ENCODE data around the gene PARD3.
"Not testable (repeated sequence)": the region's sequence is repeated elsewhere in the genome, so short reads cannot be mapped to it uniquely, and the experiment has no call there.

PARD3 gene

DNA sequence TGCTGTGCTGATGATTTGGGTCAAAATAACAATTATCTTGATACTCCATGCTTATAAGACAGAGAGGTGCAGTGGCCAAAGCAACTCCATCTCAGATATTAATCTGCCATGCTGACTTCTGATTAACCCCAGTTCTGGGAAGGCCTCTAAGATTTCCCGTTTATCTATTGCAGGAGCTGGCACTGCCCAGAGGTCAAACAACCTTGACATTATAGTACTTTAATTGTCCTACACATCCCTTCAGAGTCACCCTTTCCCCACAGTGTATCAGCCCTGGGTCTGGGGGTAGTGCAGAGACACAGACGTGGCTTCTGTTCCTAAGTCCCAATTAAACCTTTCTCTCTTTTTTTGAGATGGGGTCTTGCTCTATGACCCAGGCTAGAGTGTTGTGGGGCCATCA lies 63.8 kb downstream of the PARD3 start:
- Mint-ChIP-seq H3K27me3 (peaks cover 3% of the 10 kb centered on the region), H3K9me3 (no peaks in the 10 kb centered on the region), H3K4me3 (no peak overlapping the region), H3K27ac (no peak overlapping the region), H3K36me3 (no peaks in the 10 kb centered on the region), H3K4me1 (no peaks in the 10 kb centered on the region)

DNA sequence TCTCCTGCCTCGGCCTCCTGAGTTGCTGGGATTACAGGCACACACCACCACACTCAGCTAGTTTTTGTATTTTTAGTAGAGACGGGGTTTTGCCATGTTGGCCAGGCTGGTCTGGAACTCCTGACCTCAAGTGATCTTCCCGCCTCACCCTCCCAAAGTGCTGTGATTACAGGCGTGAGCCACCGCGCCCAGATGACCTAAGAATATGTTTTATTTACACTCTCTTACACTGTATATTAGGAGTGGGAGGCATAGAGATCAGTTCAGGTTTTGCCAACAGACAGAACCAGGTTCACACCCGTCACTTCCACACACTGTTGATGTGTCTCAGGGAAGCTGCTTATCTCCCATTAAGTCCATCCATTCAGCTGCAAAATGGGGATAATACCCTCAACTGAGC lies 64.3 kb downstream of the PARD3 start:
- H3K4me3 Mint-ChIP-seq, H3K9me3 Mint-ChIP-seq, H3K4me1 Mint-ChIP-seq: not testable (repeated sequence)

DNA sequence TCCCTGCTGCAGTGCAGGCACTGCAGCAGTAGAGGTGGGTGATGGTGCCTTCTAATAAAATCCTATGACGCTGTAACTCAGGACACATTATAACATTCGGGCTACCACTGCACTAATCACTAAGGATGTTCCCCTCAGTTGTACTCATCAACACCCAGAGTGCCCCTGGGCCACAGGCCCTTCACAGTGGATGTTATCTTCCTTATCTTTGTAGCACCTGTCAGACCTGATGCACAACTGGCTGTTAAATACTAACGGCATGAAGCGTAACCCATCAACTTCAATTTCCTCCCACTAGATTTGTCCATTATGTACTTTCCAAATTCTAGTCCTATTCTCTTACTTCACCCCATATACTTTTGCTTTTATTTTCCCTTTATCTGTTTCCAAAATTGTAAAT lies 66.3 kb downstream of the PARD3 start:
- Mint-ChIP-seq H3K27ac (no peak overlapping the region), H3K9me3 (no peaks in the 10 kb centered on the region), H3K36me3 (no peaks in the 10 kb centered on the region), H3K4me1 (no peaks in the 10 kb centered on the region), H3K27me3 (peaks cover 4% of the 10 kb centered on the region), H3K4me3 (no peak overlapping the region)

More for the DNA sequence above, 64.3 kb downstream of the PARD3 start:
- not testable (repeated sequence) for H3K27ac Mint-ChIP-seq, H3K27me3 Mint-ChIP-seq, H3K36me3 Mint-ChIP-seq

DNA sequence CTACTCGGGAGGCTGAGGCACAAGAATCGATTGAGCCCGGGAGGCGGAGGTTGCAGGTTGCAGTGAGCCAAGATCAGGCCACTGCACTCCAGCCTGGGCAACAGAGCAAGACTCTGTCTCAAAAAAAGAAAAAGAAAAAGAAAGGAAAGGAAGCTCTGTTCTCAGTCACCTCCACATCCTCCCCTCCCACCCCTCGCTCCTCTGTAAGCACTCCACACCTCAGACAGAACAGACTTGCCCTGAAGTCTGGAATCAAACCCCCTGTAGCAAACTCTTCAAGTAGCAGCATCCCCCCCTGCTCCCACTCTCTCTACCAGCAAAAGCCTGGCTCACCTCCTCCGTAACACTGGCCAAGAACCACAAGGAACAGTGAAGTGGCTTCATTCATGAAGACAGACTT lies 66.7 kb downstream of the PARD3 start:
- H3K4me1 Mint-ChIP-seq, result no peaks in the 10 kb centered on the region
- no peaks in the 10 kb centered on the region for H3K36me3 Mint-ChIP-seq
- no peaks in the 10 kb centered on the region for H3K9me3 Mint-ChIP-seq
- no peak overlapping the region for H3K27ac Mint-ChIP-seq
- H3K27me3 Mint-ChIP-seq, result peaks cover 4% of the 10 kb centered on the region
- no peak overlapping the region for H3K4me3 Mint-ChIP-seq

GRCh38 chr10:34746094-34746493 lies 69.0 kb downstream of the PARD3 start:
- H3K9me3 Mint-ChIP-seq, result no peaks in the 10 kb centered on the region

GRCh38 chr10:34745244-34745643 lies 69.9 kb downstream of the PARD3 start:
- H3K27me3 Mint-ChIP-seq, result peaks cover 8% of the 10 kb centered on the region
- H3K4me1 Mint-ChIP-seq, result no peaks in the 10 kb centered on the region
- no peaks in the 10 kb centered on the region for H3K9me3 Mint-ChIP-seq
- no peaks in the 10 kb centered on the region for H3K36me3 Mint-ChIP-seq
- no peak overlapping the region for H3K4me3 Mint-ChIP-seq
- H3K27ac Mint-ChIP-seq, result no peak overlapping the region

More at GRCh38 chr10:34746094-34746493, 69.0 kb downstream of the PARD3 start:
- Mint-ChIP-seq H3K36me3 (no peaks in the 10 kb centered on the region), H3K27ac (no peak overlapping the region), H3K4me3 (no peak overlapping the region), H3K4me1 (no peaks in the 10 kb centered on the region), H3K27me3 (peaks cover 5% of the 10 kb centered on the region)

GRCh38 chr10:34744590-34744989 lies 70.5 kb downstream of the PARD3 start:
- Mint-ChIP-seq H3K36me3 (no peaks in the 10 kb centered on the region), H3K27me3 (peaks cover 11% of the 10 kb centered on the region), H3K4me1 (no peaks in the 10 kb centered on the region), H3K4me3 (no peak overlapping the region), H3K27ac (no peak overlapping the region), H3K9me3 (no peaks in the 10 kb centered on the region)

GRCh38 chr10:34743814-34744213 lies 71.3 kb downstream of the PARD3 start:
- no peaks in the 10 kb centered on the region for H3K4me1 Mint-ChIP-seq
- no peak overlapping the region for H3K4me3 Mint-ChIP-seq
- no peak overlapping the region for H3K27ac Mint-ChIP-seq
- H3K36me3 Mint-ChIP-seq, result no peaks in the 10 kb centered on the region
- H3K27me3 Mint-ChIP-seq, result peaks cover 13% of the 10 kb centered on the region
- H3K9me3 Mint-ChIP-seq, result no peaks in the 10 kb centered on the region

- H3K27me3 Mint-ChIP-seq, result peaks cover 13% of the 10 kb centered on the region
Observed at GRCh38 chr10:34742456-34742855, 72.6 kb downstream of the PARD3 start.

DNA sequence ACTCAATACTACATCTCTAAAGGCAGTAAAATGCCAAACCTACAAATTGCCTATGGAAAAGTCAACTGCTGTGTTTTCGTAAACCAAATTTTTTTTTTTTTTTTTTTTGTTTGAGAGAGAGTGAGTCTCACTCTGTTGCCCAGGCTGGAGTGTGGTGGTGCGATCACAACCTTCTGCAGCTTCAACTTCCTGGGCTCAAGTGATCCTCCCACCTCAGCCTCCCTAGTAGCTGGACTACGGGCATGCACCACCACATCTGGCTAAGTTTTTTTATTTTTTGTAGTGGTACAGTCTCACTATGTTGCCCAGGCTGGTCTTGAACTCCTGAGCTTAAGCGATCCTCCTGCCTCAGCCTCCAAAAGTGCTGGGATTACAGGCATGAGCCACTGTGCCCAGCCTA lies 74.0 kb downstream of the PARD3 start:
- not testable (repeated sequence) for H3K4me3 Mint-ChIP-seq, H3K36me3 Mint-ChIP-seq, H3K9me3 Mint-ChIP-seq, H3K27ac Mint-ChIP-seq, H3K4me1 Mint-ChIP-seq
- peaks cover 13% of the 10 kb centered on the region for H3K27me3 Mint-ChIP-seq

More at GRCh38 chr10:34742456-34742855, 72.6 kb downstream of the PARD3 start:
- Mint-ChIP-seq H3K36me3 (no peaks in the 10 kb centered on the region), H3K4me1 (no peaks in the 10 kb centered on the region), H3K9me3 (no peaks in the 10 kb centered on the region), H3K27ac (no peak overlapping the region), H3K4me3 (no peak overlapping the region)

DNA sequence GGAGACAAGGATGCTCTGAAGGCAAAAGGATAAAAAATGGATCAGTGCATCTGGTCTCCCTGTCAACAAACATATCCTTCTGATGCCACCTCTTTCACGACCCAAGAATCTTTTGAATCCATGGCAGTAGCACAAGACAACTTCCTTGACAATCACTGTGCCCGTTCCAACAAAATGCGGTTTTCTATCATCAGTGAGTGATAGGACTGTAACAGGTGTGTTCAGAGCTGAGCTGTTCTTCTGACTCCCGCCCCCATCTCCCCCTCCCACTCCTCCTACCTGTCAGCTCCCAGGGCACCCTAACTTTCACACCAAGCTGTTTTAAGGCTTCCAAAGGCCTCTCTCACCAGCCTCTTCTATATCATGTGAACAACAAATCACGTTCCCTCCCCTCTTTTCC lies 74.8 kb downstream of the PARD3 start:
- H3K9me3 Mint-ChIP-seq, result no peaks in the 10 kb centered on the region

DNA sequence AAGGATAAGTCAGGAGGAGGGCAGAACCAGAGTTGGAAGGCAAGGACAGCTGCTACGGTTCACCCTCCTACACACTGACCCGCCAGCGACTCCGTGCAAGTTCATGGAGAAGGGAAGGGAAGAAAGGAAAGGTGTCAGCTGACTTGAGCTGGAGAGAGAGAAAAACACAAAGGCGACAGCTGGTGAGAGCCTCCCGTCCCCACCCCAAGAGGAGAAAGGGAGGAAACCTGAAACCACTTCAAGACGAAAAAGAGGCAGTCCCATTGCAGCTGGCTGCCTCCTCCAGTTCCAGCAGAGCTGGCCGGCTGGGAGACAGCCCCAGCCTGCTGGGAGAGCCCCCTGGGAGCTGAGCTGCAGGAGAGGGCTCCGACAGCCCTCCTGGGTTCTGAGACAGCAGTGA lies 75.2 kb downstream of the PARD3 start:
- no peaks in the 10 kb centered on the region for H3K9me3 Mint-ChIP-seq
- no peaks in the 10 kb centered on the region for H3K36me3 Mint-ChIP-seq
- peaks cover 12% of the 10 kb centered on the region for H3K27me3 Mint-ChIP-seq
- no peak overlapping the region for H3K4me3 Mint-ChIP-seq
- no peak overlapping the region for H3K27ac Mint-ChIP-seq
- H3K4me1 Mint-ChIP-seq, result no peaks in the 10 kb centered on the region

More for the DNA sequence above, 74.8 kb downstream of the PARD3 start:
- Mint-ChIP-seq H3K4me1 (no peaks in the 10 kb centered on the region), H3K27me3 (peaks cover 12% of the 10 kb centered on the region), H3K4me3 (no peak overlapping the region), H3K27ac (no peak overlapping the region), H3K36me3 (no peaks in the 10 kb centered on the region)

DNA sequence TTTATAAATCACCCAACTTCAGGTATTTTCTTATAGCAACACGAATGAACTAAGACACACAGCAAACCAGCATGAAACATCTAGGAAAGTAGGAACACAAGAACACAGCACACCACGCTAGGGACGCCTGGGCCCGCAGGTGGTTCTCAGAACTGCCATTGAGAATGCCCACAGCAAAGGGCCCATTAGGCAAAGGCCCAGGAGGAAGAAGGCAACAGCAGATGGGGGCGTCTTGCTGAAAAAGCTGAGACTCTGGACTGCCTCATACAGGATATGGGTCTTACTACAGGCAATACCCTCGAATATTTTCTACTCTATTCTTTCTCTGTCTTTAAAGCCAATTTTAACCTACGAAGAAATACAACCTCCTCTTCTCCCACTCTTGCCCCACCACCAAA lies 77.3 kb downstream of the PARD3 start:
- H3K27ac Mint-ChIP-seq, result no peak overlapping the region
- H3K27me3 Mint-ChIP-seq, result peaks cover 12% of the 10 kb centered on the region
- no peaks in the 10 kb centered on the region for H3K4me1 Mint-ChIP-seq
- H3K4me3 Mint-ChIP-seq, result no peak overlapping the region
- H3K36me3 Mint-ChIP-seq, result no peaks in the 10 kb centered on the region
- no peaks in the 10 kb centered on the region for H3K9me3 Mint-ChIP-seq

GRCh38 chr10:34736976-34737771 lies 77.9 kb downstream of the PARD3 start:
- H3K27ac Mint-ChIP-seq, result no peak overlapping the region

DNA sequence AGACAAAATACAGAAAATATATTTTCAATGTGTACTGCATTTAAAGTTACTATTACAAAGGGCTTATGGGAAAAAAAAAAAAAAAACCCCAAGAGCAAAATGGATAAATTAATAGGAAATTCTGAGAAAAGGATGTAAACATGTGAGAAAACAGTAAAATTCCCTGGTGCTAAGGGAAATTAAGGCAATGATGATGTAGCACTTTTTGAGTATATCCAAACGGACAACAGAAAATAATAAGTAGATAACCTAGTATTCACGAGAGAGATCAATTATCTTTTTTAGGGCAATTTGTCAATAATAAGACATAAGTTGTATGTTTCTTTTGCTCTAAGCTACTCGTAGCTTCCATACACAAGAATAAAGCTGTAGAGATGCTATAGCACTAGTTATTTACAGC lies 80.2 kb downstream of the PARD3 start:
- no peaks in the 10 kb centered on the region for H3K9me3 Mint-ChIP-seq
- H3K4me1 Mint-ChIP-seq, result no peaks in the 10 kb centered on the region
- no peak overlapping the region for H3K4me3 Mint-ChIP-seq
- no peaks in the 10 kb centered on the region for H3K36me3 Mint-ChIP-seq
- peaks cover 7% of the 10 kb centered on the region for H3K27me3 Mint-ChIP-seq
- no peak overlapping the region for H3K27ac Mint-ChIP-seq

More at GRCh38 chr10:34736976-34737771, 77.9 kb downstream of the PARD3 start:
- Mint-ChIP-seq H3K4me1 (no peaks in the 10 kb centered on the region), H3K9me3 (no peaks in the 10 kb centered on the region), H3K27me3 (peaks cover 10% of the 10 kb centered on the region), H3K36me3 (no peaks in the 10 kb centered on the region), H3K4me3 (no peak overlapping the region)

GRCh38 chr10:34732926-34733325 lies 82.2 kb downstream of the PARD3 start:
- Mint-ChIP-seq H3K36me3 (no peaks in the 10 kb centered on the region), H3K4me1 (no peaks in the 10 kb centered on the region), H3K4me3 (no peak overlapping the region), H3K9me3 (no peaks in the 10 kb centered on the region), H3K27ac (no peak overlapping the region), H3K27me3 (peaks cover under 1% of the 10 kb centered on the region)
